ENCODE measurements around the gene OPTN.

The OPTN gene

GRCh38 chr10:13184730-13185514 lies 85.0 kb downstream of the OPTN start:
- in situ Hi-C loops (cut with MboI; ENCODE audit: low sequenced_read_pairs, unreplicated experiment): no loop called here
- DNase-seq (ENCODE audit: low spot score): no peak
- TF ChIP-seq, protein P1, sequence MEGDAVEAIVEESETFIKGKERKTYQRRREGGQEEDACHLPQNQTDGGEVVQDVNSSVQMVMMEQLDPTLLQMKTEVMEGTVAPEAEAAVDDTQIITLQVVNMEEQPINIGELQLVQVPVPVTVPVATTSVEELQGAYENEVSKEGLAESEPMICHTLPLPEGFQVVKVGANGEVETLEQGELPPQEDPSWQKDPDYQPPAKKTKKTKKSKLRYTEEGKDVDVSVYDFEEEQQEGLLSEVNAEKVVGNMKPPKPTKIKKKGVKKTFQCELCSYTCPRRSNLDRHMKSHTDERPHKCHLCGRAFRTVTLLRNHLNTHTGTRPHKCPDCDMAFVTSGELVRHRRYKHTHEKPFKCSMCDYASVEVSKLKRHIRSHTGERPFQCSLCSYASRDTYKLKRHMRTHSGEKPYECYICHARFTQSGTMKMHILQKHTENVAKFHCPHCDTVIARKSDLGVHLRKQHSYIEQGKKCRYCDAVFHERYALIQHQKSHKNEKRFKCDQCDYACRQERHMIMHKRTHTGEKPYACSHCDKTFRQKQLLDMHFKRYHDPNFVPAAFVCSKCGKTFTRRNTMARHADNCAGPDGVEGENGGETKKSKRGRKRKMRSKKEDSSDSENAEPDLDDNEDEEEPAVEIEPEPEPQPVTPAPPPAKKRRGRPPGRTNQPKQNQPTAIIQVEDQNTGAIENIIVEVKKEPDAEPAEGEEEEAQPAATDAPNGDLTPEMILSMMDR (IDR thresholded peaks at IDR 0.05; ENCODE audit: borderline replicate concordance, control extremely low read depth, extremely low read depth, insufficient read depth, missing control alignments): no peak

DNA sequence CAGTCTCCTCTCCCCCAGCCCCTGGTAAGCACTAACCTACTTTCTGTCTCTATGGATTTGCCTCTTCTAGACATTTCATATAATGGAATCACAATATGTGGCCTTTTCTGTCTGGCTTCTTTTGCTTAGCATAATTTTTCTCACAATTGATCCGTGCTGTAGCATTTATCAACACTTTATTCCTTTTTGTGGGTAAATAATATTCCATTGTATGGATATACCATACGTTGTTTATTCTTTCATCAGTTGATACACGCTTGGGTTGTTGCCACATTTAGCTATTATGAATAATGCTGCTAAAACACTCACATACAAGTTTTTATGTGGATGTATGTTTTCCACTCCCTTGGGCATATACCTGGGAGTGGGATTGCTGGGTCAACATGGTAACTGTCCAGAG lies 87.2 kb downstream of the OPTN start:
- TF ChIP-seq, protein P1 (IDR thresholded peaks at IDR 0.05; ENCODE audit: borderline replicate concordance, control extremely low read depth, extremely low read depth, insufficient read depth, missing control alignments): no peak
- in situ Hi-C loops (cut with MboI; ENCODE audit: low sequenced_read_pairs, unreplicated experiment): no loop called here
- no peak for DNase-seq (ENCODE audit: low spot score)
